HepG2 (cell line): Measurements from ENCODE around the gene NACAD. TPM values are rescaled to one million over a fixed set of nuclear protein-coding genes. Genes with fewer than 3 reads are reported as not detected.

Experiments
- BORCS8-MEF2B ChIP-seq: sonication (generic); formaldehyde crosslinking; IDR thresholded peaks from 2 replicates; pipeline ENCODE4 v1.8.0; 2022; ENCODE audit warnings: mild to moderate bottlenecking, missing genetic modification reagents
- CENPT ChIP-seq: sonication (generic); formaldehyde crosslinking; IDR thresholded peaks from 2 replicates; pipeline ENCODE4 v1.8.0; 2022; ENCODE audit warnings: low read depth, mild to moderate bottlenecking, moderate library complexity, missing genetic modification reagents
- CHCHD3 ChIP-seq: sonication (generic); formaldehyde crosslinking; IDR thresholded peaks from 2 replicates; pipeline ENCODE4 v1.8.0; 2022; ENCODE audit warnings: mild to moderate bottlenecking, missing genetic modification reagents, moderate library complexity
- DMAP1 ChIP-seq: IDR thresholded peaks from 2 replicates; pipeline ENCODE4 v1.6.1; 2016
- DNMT3B ChIP-seq: conservative IDR thresholded peaks from 2 replicates; pipeline ENCODE4 v1.6.1; 2016; ENCODE audit warnings: missing biosample characterization, control low read depth
- HDAC6 ChIP-seq: fragments of 200-600 bp; sonication (generic); IDR thresholded peaks from 2 replicates; pipeline ENCODE4 v1.7.0; 2017; ENCODE audit warnings: mild to moderate bottlenecking, antibody characterized with exemption, low read length, low read depth
- NR3C1 ChIP-seq: sonication (generic); formaldehyde crosslinking; IDR thresholded peaks from 2 replicates; pipeline ENCODE4 v1.4.0; 2020; ENCODE audit warnings: missing genetic modification reagents
- PCBP2 ChIP-seq: fragments of 200-400 bp; formaldehyde crosslinking; optimal IDR thresholded peaks from 2 replicates; pipeline ENCODE3; 2018; ENCODE audit warnings: low read length, low read depth; ENCODE audit not compliant: poor library complexity, severe bottlenecking
- PPARG ChIP-seq: conservative IDR thresholded peaks from 2 replicates; pipeline ENCODE4 v1.6.1; 2016; ENCODE audit warnings: missing biosample characterization, missing genetic modification reagents
- RFX3 ChIP-seq: IDR thresholded peaks from 2 replicates; pipeline ENCODE4 v1.6.1; 2016; ENCODE audit warnings: missing biosample characterization, missing genetic modification reagents
- RXRB ChIP-seq: IDR thresholded peaks from 2 replicates; pipeline ENCODE4 v1.6.1; 2016; ENCODE audit warnings: borderline replicate concordance, missing genetic modification reagents, missing compliant biosample characterization
- SALL1 ChIP-seq: sonication (generic); formaldehyde crosslinking; IDR thresholded peaks from 2 replicates; pipeline ENCODE4 v1.8.0; 2022; ENCODE audit warnings: mild to moderate bottlenecking, missing genetic modification reagents
- ZFP90 ChIP-seq: sonication (generic); formaldehyde crosslinking; IDR thresholded peaks from 2 replicates; pipeline ENCODE4 v1.8.0; 2022; ENCODE audit warnings: missing genetic modification reagents, mild to moderate bottlenecking, inconsistent platforms, borderline replicate concordance
- ZNF274 ChIP-seq: sonication (generic); formaldehyde crosslinking; IDR thresholded peaks from 2 replicates; pipeline ENCODE4 v1.5.1; 2020; ENCODE audit warnings: mild to moderate bottlenecking, missing genetic modification reagents
- ZNF510 ChIP-seq: sonication (generic); formaldehyde crosslinking; IDR thresholded peaks from 2 replicates; pipeline ENCODE4 v1.4.0; 2020; ENCODE audit warnings: low read depth, mild to moderate bottlenecking, missing genetic modification reagents
- polyA plus RNA-seq, 8 experiments: library from polyadenylated mRNA; depleted of rRNA in 3 of 8; stranded (reverse) in 7 of 8; unstranded in 1 of 8; fragments of >200 nt; fragmentation: Illumina TruSeq in 4 of 8; extraction: Trizol in 4 of 8; gene quantifications; 2 replicates each; pipeline versions ENCODE4 v1.2.1 to v1.2.3, GENCODE V29; 2011 to 2016; ENCODE audit warnings: low read depth in 4 of 8, missing spikeins in 1 of 8, mixed read lengths in 1 of 8; ENCODE audit not compliant: insufficient read depth in 1 of 8
- total RNA-seq, 5 experiments: library from RNA; depleted of rRNA; stranded (reverse); fragments of >200 nt; fragmentation: Illumina TruSeq; extraction: Trizol; gene quantifications; 2 replicates each; pipeline ENCODE4 v1.2.3, GENCODE V29; 2016; ENCODE audit warnings: low read depth in 1 of 5
- TF ChIP-seq, protein P1 (sequence below): sonication (generic); formaldehyde crosslinking; IDR thresholded peaks from 2 replicates; pipeline ENCODE4 v1.4.0; 2020; ENCODE audit warnings: mild to moderate bottlenecking, missing genetic modification reagents

Gene NACAD
- total and polyA plus RNA-seq, 2 of the 13 experiments (the other 11 are each of a cell fraction or from before 2014, with no cell fraction given), result 0.04 TPM; not detected in 1

DNA sequence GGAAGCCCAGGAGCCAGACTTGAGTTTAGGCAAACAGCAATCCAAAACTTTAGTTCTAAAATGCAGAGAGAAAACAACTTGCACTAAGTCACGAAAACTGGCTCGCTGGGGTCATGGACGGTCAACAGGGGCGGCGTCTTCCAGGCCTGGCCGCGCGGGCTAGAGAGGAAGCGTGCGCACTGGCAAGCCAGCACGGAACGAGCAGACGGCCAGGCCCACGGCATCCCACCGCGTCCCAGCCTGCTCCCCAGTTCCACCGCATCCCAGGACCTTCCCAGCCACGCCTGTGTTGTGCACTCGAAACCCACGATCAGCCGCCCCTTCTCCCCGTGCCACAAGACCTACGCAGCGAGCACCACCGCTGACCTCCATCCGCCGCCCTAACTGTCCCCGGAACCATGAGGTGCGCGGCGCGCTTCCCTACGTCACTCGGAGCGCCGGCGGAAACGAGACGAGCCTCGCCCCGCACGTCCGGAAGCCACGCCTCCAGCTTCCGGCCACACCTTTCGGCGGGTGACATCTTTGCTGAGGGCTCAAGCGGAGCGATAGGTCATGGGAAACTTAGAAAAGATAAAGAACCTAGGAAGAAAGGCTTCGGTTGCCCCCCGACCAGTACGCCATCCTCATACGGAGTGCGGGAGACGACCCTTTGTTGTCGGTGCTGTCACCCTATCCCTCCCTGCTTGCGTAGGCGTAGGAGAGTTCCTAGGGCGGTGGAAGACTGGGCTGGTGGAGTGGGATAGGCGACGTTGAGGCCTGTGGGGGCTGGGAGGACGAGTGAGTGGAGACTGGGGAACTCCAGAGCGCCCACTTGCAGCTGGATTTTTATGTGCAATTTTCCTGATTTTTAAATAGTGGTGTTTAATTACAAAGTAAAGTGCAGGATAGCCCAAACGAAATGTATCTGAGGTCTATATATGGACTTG, 22.8 kb upstream of the NACAD start, which contains the start of gene TBRG4 (continued):
- TF ChIP-seq NR3C1 (CRISPR knock-in tag), result no peak
- peak; percentile 88 for TF ChIP-seq BORCS8-MEF2B (CRISPR knock-in tag)
- no peak for TF ChIP-seq RFX3 (CRISPR knock-in tag)
- TF ChIP-seq RXRB, result peak; percentile 77
- TF ChIP-seq, protein P1, sequence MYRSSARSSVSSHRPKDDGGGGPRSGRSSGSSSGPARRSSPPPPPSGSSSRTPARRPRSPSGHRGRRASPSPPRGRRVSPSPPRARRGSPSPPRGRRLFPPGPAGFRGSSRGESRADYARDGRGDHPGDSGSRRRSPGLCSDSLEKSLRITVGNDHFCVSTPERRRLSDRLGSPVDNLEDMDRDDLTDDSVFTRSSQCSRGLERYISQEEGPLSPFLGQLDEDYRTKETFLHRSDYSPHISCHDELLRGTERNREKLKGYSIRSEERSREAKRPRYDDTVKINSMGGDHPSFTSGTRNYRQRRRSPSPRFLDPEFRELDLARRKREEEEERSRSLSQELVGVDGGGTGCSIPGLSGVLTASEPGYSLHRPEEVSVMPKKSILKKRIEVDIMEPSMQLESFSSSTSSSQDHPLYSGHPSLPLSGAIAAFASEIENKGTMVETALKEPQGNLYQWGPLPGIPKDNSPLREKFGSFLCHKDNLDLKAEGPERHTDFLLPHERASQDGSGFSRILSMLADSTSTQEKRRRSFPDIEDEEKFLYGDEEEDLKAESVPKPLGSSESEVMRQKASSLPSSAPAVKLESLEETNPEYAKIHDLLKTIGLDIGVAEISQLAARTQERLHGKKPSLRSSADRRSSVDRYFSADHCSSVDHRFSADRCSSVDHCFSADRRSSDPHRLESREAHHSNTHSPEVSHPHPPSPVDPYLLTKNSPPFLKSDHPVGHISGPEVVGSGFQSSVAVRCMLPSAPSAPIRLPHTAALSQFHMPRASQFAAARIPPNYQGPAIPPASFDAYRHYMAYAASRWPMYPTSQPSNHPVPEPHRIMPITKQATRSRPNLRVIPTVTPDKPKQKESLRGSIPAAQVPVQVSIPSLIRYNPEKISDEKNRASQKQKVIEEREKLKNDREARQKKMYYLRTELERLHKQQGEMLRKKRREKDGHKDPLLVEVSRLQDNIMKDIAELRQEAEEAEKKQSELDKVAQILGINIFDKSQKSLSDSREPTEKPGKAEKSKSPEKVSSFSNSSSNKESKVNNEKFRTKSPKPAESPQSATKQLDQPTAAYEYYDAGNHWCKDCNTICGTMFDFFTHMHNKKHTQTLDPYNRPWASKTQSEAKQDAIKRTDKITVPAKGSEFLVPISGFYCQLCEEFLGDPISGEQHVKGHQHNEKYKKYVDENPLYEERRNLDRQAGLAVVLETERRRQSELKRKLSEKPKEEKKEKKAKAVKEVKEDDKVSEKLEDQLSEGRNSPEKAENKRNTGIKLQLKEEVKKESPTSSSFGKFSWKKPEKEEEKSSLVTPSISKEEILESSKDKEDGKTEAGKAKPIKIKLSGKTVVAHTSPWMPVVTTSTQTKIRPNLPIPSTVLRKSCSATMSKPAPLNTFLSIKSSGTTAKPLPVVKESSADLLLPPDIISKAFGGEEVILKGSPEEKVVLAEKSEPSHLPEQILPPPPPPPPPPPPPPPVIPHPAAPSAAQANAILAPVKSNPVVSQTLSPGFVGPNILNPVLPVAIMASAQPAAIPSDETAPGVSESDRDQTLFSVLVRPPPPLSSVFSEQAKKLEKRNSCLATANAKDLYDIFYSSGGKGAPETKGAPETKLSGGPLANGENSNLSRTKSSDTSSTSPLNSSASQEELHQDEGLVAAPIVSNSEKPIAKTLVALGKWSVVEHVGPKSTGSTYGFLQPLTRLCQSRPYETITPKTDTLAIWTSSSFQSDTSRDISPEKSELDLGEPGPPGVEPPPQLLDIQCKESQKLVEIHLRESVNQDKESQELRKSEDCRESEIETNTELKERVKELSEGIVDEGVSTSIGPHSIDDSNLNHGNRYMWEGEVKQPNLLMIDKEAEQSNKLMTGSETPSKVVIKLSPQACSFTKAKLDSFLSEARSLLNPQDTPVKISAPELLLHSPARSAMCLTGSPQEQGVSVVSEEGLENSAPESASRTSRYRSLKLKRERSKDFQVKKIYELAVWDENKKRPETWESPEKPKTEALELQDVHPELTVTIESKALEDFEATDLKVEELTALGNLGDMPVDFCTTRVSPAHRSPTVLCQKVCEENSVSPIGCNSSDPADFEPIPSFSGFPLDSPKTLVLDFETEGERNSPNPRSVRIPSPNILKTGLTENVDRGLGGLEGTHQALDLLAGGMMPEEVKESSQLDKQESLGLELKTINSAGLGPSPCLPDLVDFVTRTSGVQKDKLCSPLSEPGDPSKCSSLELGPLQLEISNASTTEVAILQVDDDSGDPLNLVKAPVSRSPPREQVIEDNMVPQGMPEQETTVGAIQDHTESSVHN (CRISPR knock-in tag), result peak; percentile 92
- 0 out of 2 replicates have a peak, but pooled peaks have one; percentile 51 for TF ChIP-seq DNMT3B (CRISPR knock-in tag)
- peak; percentile 90 for TF ChIP-seq CHCHD3 (CRISPR knock-in tag)
- peak; percentile 93 for TF ChIP-seq SALL1 (CRISPR knock-in tag)
- TF ChIP-seq HDAC6, result no peak
- peak; percentile 97 for TF ChIP-seq ZNF510 (CRISPR knock-in tag)
- TF ChIP-seq PCBP2, result no peak
- TF ChIP-seq PPARG (CRISPR knock-in tag), result 0 out of 2 replicates have a peak, but pooled peaks have one; percentile 14
- peak; percentile 98 for TF ChIP-seq ZFP90 (CRISPR knock-in tag)
- TF ChIP-seq ZNF274 (CRISPR knock-in tag), result peak; percentile 82
- TF ChIP-seq DMAP1 (CRISPR knock-in tag), result peak; percentile 100
- no peak; the same call in 1 of the 2 replicates for TF ChIP-seq CENPT (CRISPR knock-in tag)
